Right ventricle myocardium inferior (tissue), 1 donor: ENCODE data around the gene PDSS1. TPM values are rescaled to one million over a fixed set of nuclear protein-coding genes. Genes with fewer than 3 reads are reported as not detected.
"Not testable (repeated sequence)": the region's sequence is repeated elsewhere in the genome, so short reads cannot be mapped to it uniquely, and the experiment has no call there.

Experiments used
- ATAC-seq: fragments of 200-7000 bp; cut with Tn5 transposase; one replicate; pipeline ENCODE4 v1.9.1; 2020; ENCODE audit warnings: mild to moderate bottlenecking, moderate library complexity
- DNase-seq: peaks from one replicate; pipeline ENCODE4 v3.0.0; 2021; ENCODE audit errors: missing footprints
- intact Hi-C: fragments of 100-400 bp; cut with DNase I; formaldehyde crosslinking; loops from one replicate; pipeline ENCODE4 v1.11.0; 2022
- total RNA-seq: library from RNA; stranded (reverse); fragmentation: NEBNext Ultra II Directional; extraction: Animal tissue kit (Norgen Biotek cat#: 25700); gene quantifications from one replicate; pipeline ENCODE4 v1.2.1, GENCODE V29; 2021
- donor health status: DM: no; HTN: yes; CAD: no; lungs with severe emphysema.

The PDSS1 gene
- total RNA-seq, 1 donor from 2014 or later = 6.3 TPM

- ATAC-seq, intact Hi-C loops, DNase-seq: not testable (repeated sequence)
These were observed 3.0 kb upstream of the PDSS1 start for GRCh38 chr10:26694536-26694935.

- DNase-seq (no peak), ATAC-seq (no peak)
- intact Hi-C loops = loop anchor here (2.0 kb wide), 1 partner anchor 164 kb away; the partner anchor contains the start of gene ABI1
These were observed 727 bp upstream of the PDSS1 start for GRCh38 chr10:26696786-26697162.

GRCh38 chr10:26697922-26698608 is 564 bp downstream of the PDSS1 start:
- DNase-seq (no peak), ATAC-seq (no peak)
- intact Hi-C loops = loop anchor here (2.0 kb wide), 1 partner anchor 163 kb away; the partner anchor contains the start of gene ABI1

GRCh38 chr10:26698909-26699308 is 1.4 kb downstream of the PDSS1 start:
- intact Hi-C loops = no loop called here
- ATAC-seq (no peak), DNase-seq (no peak)

GRCh38 chr10:26699631-26700030 is 2.1 kb downstream of the PDSS1 start:
- intact Hi-C loops = no loop called here
- ATAC-seq = no peak

GRCh38 chr10:26700884-26701630 is 3.6 kb downstream of the PDSS1 start:
- intact Hi-C loops = no loop called here
- ATAC-seq = no peak
- no peak for DNase-seq

More at GRCh38 chr10:26699631-26700030, 2.1 kb downstream of the PDSS1 start:
- DNase-seq = no peak

- DNase-seq (no peak), ATAC-seq (no peak)
- intact Hi-C loops = no loop called here
These were observed 5.6 kb downstream of the PDSS1 start for GRCh38 chr10:26703096-26703495.

GRCh38 chr10:26703974-26704373 is 6.5 kb downstream of the PDSS1 start:
- DNase-seq = no peak
- intact Hi-C loops = no loop called here
- ATAC-seq = no peak

GRCh38 chr10:26706206-26706605 is 8.7 kb downstream of the PDSS1 start:
- DNase-seq (no peak), ATAC-seq (no peak)
- intact Hi-C loops = no loop called here

GRCh38 chr10:26706936-26707335 is 9.4 kb downstream of the PDSS1 start:
- intact Hi-C loops = no loop called here
- ATAC-seq (no peak), DNase-seq (no peak)

GRCh38 chr10:26711324-26711723 is 13.8 kb downstream of the PDSS1 start:
- intact Hi-C loops = no loop called here
- ATAC-seq (no peak), DNase-seq (no peak)

- DNase-seq = no peak
- no peak for ATAC-seq
- intact Hi-C loops = no loop called here
These were observed 17.1 kb downstream of the PDSS1 start for GRCh38 chr10:26714415-26715136.

GRCh38 chr10:26715137-26715487 is 17.6 kb downstream of the PDSS1 start:
- ATAC-seq (no peak), DNase-seq (no peak)
- intact Hi-C loops = no loop called here

GRCh38 chr10:26717476-26717875 is 20.0 kb downstream of the PDSS1 start:
- intact Hi-C loops = no loop called here
- ATAC-seq (no peak), DNase-seq (no peak)

GRCh38 chr10:26721561-26721960 is 24.1 kb downstream of the PDSS1 start:
- DNase-seq = no peak
- intact Hi-C loops = no loop called here
- ATAC-seq = no peak

- ATAC-seq (no peak), DNase-seq (no peak)
- intact Hi-C loops = no loop called here
These were observed 25.5 kb downstream of the PDSS1 start for GRCh38 chr10:26723016-26723415.

GRCh38 chr10:26725837-26726727 is 28.6 kb downstream of the PDSS1 start:
- peak; percentile 60 for ATAC-seq
- intact Hi-C loops = loop anchor here (2.0 kb wide), 1 partner anchor 157 kb away; no protein-coding TSS in a partner anchor
- peak; percentile 85 for DNase-seq

- intact Hi-C loops = loop anchor here (2.0 kb wide), 1 partner anchor 156 kb away; no protein-coding TSS in a partner anchor
- ATAC-seq = no peak
- DNase-seq = no peak
These were observed 29.5 kb downstream of the PDSS1 start for GRCh38 chr10:26727005-26727404.

- intact Hi-C loops = no loop called here
- DNase-seq (no peak), ATAC-seq (no peak)
These were observed 31.5 kb downstream of the PDSS1 start for GRCh38 chr10:26728957-26729356.
